GM19239 (cell line): ENCODE measurements around the gene FGD6.
A peak's percentile ranks its signal among the peaks of the same experiment; 100 is the strongest.
"Not testable (repeated sequence)": the region's sequence is repeated elsewhere in the genome, so short reads cannot be mapped to it uniquely, and the experiment has no call there.

ENCODE experiments used
- DNase-seq: peaks from one replicate; pipeline ENCODE4 v3.0.0; 2011; ENCODE audit warnings: low spot score; ENCODE audit not compliant: insufficient read length
- FAIRE-seq: peaks from 2 replicates; lab custom pipeline; 2011; peaks lifted over from hg19 to GRCh38; lab: Jason Lieb, UNC

The FGD6 gene

DNA sequence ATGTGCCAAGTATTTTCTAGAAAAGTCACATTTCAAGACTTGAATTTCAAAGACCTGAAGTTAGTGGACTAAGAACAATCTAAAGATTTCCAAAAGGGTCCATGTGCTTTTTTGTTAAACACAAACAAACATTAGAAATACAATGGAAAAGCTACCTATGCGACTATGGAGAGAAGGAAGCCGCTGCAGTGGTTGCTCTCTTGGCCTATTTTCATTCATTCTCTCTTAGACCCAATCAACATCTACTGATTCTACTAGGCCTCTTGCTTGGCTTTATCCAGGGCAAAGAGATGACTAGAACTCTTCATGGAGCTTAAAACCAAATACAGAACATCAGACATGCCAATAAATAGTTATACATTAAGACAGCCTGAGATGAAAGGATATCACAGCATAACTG is 9.9 kb downstream of the FGD6 start:
- FAIRE-seq (no peak), DNase-seq (no peak)

DNA sequence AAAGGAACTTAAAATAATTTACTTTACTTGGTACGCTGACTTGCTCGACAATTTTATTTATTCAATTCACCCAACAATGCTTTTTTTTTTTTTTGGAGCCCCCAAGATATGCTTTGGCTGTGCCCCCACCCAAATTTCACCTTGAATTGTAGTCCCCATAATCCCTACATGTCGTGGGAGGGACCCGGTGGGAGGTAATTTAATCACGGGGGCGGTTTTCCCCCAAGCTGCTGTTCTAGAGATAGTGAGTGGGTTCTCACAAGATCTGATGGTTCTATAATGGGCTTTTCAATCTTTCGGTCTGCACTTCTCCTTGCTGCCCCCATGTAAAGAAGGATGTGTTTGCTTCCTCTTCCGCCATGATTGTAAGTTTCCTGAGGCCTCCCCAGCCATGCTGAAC is 10.4 kb downstream of the FGD6 start:
- DNase-seq (no peak), FAIRE-seq (no peak)

- no peak for FAIRE-seq
These were observed 11.6 kb downstream of the FGD6 start for GRCh38 chr12:95205685-95206084.

GRCh38 chr12:95205016-95205624 is 12.1 kb downstream of the FGD6 start:
- FAIRE-seq, result no peak
- no peak for DNase-seq

More at GRCh38 chr12:95205685-95206084, 11.6 kb downstream of the FGD6 start:
- DNase-seq, result no peak

DNA sequence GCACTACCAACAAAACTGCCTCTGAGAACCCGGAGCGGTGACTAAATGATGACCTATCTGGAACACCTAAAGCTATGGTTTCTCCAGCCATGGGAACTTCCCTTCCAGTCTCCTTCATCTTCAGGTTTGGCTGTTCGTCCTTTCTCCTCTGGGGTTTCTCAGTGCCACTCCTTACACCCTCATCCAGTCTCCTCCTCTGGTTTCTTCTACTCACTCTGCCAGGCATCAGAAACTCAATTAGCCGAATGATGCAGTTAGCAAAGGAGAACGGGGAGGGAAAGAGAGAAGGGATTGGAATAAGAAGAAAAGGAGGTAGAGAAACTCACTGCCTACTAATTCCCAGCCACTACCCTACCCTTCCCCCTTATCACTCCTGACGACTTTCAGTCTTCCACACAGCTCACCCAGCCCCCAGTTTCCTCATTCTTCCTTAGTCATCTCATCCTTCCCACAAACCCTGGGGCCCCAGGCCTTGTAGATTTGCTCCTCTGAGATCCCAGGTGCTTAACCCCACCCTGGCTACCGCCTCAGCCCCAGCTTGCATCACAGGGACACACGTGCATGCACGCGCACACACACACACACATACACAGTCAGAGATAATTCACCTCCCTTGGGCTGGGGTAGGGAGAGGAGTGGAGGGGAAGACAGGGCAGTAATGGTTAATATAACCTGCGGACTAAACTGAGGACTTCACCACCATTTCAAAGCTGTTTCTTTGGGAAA is 13.0 kb downstream of the FGD6 start:
- DNase-seq (no peak), FAIRE-seq (no peak)

DNA sequence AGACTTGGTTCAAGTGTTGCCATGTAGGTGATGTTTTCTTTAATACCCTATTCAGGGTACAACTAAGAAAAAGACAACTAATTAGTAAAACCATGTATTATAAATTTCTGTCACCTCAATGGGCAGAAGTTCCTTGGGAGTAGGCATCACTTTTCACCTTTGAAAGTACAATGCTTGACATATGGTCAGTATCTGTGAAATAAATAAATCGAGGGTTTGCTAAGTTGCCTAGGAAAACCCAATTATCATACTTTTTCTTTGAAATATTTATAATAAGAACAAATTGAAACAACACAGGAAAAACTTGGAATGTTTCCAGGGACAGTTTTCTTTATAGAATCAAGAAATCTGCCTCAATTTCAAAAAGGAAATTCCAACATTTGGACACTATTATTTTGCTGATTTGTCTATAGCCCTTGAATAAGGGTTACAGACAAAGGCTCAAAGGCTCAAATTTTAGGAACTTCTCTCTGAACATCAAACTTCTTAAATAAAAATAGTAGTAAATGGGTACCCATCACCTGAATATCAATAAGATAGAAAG is 13.7 kb downstream of the FGD6 start:
- no peak for FAIRE-seq
- no peak for DNase-seq

DNA sequence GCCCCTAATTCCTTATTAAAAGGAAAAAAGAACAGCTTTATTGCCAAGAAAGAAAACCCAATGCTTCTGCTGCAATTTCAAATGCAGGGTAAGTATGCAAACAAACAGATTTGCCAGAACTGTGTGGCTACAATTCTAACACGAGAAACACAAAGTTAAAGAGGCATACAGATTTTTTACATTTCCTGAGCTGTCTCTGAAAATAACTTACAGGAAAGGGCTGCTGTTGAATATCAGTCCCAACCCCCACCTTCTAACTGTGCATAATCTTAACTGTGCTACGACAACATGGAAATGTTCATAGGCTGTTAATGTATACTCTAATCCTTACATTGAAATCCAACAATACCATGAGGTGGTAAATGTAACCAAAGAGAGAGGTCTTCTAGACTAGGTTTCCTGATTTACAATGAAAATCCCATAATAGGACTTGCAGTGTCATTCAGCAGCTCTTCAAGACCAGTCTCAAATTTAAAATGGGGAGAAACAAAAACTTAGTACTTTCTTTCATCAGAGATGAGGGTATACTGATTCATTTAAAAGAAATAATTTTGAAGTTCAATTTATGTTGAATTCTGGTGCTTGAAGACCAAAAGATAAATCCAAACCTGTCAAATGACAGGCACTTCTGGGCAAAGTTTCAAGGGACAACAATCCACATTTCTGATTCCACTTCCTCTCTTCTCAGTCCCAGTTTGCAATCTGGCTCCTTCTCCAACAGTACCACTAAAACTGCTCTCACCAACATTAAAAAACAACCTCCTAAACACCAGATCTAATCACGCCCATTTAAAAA is 14.4 kb downstream of the FGD6 start:
- FAIRE-seq, result peak; percentile 59

GRCh38 chr12:95201056-95201670 is 16.1 kb downstream of the FGD6 start:
- DNase-seq, result no peak
- no peak for FAIRE-seq

More for the DNA sequence above, 14.4 kb downstream of the FGD6 start:
- no peak for DNase-seq

DNA sequence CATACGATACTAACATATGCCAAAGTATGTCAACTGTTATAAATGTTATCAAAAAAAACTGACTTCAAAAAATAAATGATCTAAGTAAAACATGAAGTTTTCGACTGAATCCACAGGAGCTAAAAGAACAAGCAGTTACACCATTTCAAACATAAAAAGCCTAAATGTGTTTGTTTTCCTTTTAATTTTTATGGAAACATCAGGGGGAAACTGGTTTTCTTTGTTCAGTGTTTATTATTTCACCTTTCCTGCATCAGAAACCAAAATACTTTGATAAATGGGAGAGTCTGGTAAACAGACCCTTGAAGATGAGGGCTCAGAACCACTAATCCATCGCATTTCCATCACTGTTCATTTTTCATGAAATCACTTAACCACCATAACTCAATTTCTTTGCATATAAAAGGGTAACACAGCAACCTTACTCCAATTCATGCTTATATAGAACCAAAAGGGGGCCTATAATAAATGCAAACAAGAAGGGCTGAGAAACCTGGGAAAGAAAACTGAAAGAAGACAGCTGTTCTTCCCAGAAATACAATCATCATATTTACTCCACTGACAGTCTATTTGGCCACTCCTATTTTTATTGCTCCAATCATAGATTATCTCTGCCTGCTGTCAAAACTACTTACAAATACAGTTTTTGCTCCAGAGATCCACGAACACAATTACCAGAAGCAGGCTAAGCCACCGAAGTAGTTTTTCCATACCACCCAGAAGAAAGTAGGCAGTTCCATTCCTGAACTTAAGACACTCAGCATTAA is 17.0 kb downstream of the FGD6 start:
- DNase-seq (no peak), FAIRE-seq (no peak)

GRCh38 chr12:95198914-95199313 is 18.4 kb downstream of the FGD6 start:
- no peak for DNase-seq
- FAIRE-seq, result peak; percentile 89

DNA sequence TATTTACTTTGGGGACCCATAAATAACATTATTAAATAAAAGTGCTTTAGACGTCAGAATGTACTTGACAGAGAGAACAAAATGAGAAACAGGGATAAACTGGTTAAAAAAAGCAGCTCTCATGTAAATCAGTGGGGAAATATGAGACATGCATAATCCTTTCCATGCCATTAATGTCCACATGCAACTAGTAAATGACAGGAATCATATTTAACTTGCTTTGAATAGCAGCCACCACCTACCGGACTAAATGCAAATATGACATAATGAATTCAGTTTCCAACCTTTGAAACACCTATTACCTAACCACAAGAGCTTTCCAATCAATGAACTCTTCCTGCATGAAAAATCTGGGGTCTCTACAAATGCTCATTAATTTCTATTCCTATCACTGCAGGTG is 19.6 kb downstream of the FGD6 start:
- DNase-seq, result no peak
- no peak for FAIRE-seq

- DNase-seq, FAIRE-seq: not testable (repeated sequence)
These were observed 20.2 kb downstream of the FGD6 start for GRCh38 chr12:95196875-95197569.

DNA sequence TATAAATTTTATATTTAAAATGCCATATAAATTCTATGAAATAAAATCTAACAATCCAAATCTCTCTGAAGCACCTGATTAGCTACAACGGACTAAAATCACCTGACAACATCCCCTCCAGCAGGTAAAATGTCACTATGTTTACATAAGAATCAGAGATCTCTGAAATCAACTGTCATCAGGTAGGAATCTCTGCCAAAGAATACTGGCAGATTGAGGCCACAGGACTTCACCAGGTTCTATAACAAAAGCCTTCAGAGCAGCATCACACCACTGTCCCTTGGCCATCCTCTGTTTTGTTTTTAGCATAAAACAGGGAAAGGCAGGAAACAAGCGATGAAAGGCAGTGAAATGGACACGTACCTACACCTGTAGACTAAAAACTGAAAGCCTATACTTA is 22.1 kb downstream of the FGD6 start:
- DNase-seq (no peak), FAIRE-seq (no peak)

DNA sequence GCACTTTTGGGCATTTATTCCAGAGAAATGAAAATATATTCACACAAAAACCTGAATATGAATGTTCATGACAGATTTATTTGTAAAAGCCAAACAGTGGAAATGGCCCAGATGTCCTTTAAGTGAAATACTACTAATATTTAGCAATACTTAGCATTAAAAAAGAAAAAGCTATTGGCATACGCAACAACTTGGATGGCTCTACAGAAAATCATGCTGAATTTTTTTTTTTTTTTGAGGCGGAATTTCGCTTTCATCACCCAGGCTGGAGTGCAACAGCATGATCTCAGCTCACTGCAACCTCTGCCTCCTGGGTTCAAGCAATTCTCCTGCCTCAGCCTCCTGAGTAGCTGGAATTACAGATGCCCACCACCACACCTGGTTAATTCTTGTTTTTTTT is 24.1 kb downstream of the FGD6 start:
- DNase-seq (no peak), FAIRE-seq (no peak)

DNA sequence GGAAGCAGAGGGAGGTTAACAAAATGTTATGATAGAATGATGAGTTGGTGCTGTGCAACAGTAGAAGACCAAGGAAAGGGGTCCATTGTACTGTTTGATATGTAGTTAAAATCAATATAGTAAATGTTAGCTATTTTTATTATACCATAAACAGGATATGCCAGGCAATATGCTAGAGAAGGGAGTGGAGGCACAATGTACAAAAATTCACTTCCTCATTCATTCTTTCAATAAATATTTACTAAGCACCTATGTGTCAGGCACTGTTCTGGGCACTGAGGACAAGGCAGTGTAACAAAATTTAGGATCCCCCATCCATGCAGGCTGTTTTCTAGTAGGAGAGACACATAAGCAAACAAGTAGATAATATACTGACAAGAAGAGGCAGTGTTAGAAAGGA is 25.0 kb downstream of the FGD6 start:
- DNase-seq (no peak), FAIRE-seq (no peak)

DNA sequence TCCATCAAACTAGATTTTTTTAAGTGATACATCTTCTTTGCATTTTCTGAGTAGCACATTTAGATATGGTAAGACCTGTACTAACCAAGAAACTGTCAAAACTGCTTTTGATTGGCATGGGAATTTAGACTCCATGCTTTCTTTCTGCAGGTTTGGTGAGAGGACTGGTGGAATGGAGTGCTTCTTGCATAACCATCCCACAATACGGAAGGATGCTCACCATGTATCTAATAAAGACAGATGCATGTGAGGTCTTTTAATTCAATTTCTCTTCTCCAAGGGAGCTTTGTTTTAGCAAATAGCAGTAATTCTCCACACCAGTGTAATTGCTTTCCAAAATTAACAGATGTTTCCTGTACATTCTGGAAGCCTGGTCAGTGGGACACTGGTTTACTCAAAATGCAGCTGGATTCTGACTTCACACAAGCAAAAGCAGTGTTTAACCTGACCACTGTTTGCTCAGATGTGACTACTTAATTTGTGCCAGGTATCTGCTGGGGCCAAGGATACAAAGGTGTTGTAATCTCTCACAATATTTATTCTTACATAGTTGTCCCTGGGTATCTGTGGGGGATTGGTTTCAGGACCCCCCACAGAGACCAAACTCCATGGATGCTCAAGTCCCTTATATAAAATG is 26.1 kb downstream of the FGD6 start:
- FAIRE-seq, result no peak
- DNase-seq, result no peak

DNA sequence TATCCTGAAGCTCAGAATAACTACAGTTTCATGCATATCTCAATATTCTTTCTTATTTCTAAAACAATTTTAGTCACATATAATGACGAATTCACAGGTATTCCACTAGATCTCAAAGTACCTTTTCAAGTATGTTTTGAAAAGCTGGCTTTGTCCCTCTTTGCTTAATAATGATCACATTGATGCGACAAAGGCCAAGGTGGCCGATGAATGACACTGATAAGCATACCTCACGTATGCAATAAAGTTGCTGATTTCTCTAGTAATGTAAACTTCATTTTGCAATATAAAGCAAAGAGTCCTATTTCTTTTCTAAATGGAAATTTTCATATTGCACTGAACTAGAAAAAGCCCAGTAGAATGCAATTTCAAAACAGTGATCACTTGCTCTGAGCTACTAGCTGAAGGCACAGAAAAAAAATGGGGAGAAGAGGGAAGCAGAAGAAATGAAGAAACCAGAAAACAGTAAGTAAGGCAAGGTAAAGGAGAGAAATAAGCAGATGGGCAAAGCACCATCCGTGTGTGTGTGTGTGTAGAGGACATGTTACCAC is 29.3 kb downstream of the FGD6 start:
- FAIRE-seq (no peak), DNase-seq (no peak)

GRCh38 chr12:95185854-95186253 is 31.4 kb downstream of the FGD6 start:
- FAIRE-seq (no peak), DNase-seq (no peak)
